Measurements from ENCODE around the gene KCNJ4. TPM values are rescaled to one million over a fixed set of nuclear protein-coding genes. Genes with fewer than 3 reads are reported as not detected.

KCNJ4 gene
- not detected for polyA plus RNA-seq (2013, experiment 1 of 2; ENCODE audit: insufficient read length)
- not detected for polyA plus RNA-seq (2013, experiment 2 of 2; ENCODE audit: insufficient read length)

DNA sequence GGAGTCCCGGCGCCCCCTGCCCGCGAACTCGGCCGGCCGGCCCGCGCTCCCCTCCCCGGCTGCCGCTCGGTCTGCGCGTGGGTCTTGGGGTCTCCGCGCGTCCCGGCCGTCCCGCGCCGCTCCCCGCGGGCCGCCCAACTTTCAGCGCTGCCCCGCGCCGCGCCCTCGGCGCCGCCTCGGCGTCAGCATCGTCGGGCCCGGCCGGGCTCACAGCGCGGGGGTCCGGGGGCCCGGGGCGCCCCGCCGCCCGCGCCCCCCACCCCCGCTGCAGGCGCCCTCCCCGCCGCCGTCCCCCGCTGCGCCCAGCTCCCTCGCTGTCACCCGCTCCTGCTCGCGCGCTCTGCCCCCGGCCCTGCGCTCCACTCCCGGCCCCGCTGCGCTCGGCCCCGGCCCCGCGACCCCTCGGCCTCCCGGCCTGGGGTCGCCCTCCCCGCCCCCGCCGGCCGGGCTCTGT is at the start of gene KCNJ4:
TSS of gene KCNJ4 (minus strand) at position 124 of the 454 bp plus-strand sequence. CDS start 27,067 bp downstream, outside the sequence.
- DNase-seq, result no peak

DNA sequence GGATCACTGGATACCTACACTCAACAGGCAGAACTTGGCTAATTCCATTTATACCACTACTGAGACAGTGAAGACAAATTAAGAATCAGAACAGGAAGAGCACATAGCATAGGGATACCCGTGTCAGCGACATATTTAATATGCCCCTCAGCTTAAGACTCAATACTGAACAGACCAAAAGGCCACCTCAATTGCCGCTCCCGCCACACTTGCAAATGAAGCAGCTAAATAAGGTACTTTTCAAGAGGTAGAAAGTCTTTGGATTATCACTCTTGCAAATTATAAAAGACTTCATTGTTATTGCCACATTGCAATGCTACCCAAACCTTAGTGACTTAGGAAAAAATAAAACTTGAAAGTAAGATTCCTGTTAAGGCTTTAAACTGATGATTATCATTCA is 48.0 kb upstream of the KCNJ4 start:
- no peak for DNase-seq

DNA sequence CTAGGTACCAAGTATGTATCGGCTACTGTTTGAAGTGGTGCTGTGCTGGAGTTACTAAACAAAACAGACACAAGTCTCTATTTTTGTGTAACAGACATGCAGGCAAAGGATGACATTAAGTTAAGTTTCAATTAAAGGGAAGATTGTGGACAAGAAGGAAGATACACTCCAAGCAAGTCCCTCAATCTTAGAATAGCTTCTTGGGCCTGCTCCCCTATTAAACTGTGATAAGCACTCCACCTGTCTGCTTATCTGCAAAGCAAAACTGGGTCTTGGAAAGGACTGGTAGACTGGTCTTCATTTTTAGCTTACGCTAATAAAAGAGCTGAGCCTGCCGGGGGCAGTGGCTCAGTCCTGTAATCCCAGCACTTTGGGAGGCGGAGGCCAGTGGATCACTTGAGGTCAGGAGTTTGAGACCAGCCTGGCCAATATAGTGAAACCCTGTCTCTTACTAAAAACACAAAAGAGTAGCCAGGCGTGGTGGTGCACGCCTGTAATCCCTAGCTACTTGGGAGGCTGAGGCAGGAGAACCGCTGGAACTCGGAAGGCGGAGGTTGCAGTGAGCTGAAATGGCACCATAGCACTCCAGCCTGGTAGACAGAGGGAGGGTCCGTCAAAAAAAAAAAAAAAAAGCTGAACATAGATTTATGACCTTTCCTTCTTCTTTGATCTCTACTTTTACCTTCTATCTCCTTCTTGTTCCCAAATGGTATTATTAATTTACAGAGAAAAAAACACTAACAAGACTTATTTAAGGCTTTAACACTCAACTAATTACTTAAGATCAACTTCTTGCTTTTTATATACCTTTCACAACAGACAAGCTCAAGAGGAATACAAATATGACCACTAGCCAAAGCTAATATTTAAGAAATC is 47.0 kb upstream of the KCNJ4 start:
- no peak for DNase-seq

DNA sequence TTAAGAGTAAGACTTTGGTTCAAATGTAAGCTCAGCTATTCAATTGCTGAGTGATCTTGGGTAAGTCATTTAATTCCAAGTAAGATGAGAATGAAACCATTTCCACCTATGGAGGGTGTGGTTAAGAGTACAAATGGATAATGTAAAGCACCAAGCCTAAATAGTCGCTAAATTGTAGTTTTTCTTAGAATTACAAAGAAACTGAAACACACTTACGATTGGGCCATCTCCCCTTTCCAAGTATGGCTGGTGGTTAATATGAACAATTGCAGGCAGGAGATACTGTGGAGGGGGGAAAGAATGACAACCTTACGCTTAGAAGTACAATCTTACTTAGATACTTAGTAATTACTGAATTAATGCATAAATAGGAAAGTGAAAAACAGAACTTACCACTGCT is 42.9 kb upstream of the KCNJ4 start:
- DNase-seq, result no peak

DNA sequence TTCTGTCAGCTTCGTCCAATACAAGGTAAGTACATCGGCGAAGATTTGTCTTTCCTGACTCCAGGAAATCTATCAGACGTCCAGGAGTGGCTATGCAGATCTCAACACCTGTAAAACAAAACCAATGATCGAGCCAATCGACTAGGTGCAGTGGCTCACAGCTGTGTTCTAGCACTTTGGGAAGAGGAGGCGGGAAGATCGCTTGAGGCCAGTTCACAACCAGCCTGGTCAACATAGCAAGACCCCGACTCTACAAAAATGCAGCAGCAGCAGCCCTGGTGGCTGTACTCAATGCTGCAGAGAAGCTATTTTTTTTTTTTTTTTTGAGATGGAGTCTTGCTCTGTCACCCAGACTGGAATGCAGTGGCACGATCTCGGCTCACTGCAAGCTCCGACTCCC is 39.9 kb upstream of the KCNJ4 start:
- DNase-seq, result no peak

DNA sequence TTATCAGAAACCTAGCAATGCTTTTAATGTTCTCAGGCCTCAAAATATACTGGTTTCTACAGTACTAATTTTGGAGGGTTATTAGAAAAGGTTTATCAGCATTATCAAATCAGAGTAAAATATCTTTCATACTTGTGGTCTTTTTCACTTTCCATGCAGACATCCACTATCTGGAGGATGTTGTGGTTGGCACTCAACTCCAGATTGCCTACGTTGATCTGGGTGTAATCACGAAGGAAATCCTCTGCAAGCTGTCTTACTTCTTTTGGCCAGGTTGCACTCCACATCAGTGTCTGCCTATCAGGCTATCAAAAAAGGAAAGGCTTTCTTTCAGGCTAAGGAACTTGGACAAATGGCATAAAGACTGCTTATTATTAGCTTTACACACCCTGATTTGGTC is 39.5 kb upstream of the KCNJ4 start:
- peak; percentile 28 for DNase-seq

DNA sequence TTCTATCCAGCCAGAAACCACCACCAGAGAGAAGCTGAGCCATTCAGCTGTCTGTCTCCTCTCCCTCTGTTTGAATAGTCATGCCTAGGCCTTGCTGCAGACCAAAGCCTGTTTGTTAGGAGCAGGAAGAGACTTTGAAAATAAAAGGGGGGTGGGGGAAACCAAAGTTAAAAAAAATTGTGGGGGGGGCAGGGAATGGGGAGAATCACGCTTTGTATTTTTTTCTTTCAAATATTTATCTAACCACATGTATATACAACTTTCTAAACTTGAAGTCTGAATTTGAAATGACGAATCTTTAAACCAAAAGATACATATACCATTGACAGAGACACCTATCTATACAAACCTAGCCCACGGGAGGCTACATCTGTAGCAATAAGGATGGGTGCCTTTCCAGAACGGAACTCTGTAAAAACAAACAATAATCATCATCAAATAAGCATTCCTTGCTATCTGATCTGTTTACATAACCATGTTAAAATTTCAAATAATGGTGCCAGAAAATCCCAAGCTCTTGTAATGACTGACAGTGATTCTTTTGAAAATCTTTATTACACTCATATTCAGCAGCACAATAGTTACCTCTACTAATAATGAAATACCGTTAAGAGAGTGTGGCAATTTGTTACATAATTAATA is 36.8 kb upstream of the KCNJ4 start:
- no peak for DNase-seq

DNA sequence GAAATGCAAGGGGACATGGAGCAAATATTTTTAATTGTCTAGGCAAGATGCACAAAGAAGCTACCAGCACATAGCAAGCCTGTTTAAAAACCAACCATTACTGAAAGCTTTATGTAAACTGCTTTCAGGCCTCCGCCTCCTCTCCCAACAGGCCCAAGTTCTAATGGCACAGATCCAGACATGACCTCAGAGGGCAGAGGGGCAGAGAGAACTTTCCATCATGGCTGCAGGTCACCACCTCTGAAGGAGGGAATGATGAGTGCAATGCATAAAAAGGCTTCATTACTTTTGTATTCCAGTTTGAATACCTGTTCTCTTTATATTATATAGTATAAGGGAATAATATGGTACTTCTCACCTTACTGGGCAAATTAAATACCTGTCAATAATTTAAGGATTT is 35.9 kb upstream of the KCNJ4 start:
- no peak for DNase-seq

DNA sequence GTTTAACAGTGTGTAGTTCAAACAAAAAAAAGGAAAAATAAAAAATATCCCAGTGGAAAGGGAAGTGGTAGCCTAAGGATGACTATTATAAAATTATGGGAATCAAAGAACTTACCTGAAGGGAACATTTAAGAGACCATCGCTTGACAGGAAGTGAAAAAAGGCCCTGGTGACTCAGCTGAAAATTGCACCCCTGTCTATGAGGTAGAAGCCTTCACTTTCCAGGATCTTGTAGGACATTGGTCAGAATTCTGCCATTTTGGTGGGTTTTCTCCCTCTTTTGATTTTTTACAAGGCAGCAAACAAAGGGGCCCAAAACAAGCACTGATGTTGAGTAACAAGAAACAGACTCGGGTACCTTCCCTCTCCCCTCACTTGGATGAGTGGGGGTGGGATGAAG is 35.5 kb upstream of the KCNJ4 start:
- no peak for DNase-seq

DNA sequence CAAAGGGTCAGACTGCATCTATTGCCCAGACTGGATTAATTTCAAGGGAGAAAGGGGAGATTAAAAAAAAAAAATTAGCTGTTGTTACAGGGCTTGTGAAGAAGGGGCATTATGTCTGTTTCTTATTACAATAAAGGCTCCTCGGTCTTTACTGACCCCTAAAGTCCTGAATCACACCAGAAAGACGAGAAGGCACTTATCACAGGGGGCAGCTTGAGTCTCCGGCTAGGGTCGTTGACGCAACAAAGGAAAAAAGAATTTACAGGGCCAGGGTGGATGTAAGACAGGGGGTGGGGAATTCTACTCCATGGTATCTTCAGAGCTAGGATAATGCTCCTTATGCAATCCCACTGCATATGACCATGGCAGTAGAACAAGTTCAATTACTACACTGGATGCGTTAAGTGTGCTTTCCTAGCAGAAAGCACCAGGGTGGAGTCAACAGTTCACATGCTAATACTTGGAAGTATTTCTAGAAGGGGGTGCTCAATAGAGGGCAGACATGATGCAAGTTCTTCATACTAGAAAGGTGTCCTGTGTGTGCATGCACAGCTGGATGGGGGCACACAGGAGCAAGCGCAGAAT is 34.7 kb upstream of the KCNJ4 start:
- DNase-seq, result no peak

DNA sequence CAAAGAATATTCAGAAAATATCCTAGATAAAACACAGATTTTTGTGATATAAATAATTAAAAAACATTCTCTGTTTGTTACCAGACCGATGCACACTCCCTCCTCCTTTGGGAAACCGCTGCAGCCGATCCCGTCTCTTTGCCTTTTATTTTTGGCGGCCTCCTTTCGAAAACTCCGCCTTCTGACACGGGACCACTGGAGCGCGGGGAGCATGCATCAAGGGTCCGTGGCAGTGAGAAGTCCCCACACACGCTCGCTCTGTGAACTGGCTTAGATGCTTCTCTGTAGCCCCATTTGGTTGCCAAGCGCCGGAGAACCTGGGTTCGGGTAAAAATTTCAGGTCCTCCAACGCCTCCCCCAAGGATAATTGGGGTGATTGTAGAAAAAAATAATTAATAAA is 34.1 kb upstream of the KCNJ4 start:
- DNase-seq, result no peak

DNA sequence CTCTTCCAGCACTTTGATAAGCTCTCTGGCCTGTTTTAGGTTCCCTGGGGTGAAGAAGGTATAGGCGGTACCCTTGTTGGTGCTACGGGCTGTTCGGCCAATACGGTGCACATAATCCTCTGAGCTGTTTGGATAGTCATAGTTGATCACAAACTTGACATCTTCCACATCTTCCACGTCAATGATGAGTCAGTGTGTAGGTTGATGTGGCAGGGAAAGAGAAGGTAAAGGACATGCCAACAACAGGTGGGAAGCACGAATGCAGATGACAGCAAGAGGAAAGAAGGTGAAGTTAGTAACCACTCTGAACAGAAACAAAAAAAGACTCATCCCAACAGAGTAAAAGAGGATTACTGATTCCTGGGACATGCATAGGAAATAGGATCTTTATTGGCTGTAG is 32.9 kb upstream of the KCNJ4 start:
- no peak for DNase-seq

DNA sequence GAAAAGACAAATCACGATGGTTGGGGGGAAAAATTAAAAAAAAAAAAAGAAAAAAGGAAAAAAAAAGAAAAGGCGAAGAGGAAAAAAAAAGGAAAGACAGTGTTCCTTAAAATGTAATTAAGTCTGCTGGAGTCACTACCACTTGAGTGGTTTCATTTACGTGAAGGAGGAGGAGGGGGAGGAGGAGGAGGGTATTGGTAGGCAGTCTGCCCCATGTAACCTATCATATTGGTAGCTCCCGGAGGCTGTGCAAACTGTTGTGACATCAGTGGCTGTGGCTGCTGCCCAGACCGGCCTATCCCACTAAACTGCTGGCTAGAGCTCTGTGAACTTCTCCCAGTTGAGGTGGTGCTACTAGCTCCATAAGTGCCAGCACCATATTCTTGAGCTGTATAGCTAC is 30.8 kb upstream of the KCNJ4 start:
- DNase-seq, result no peak

DNA sequence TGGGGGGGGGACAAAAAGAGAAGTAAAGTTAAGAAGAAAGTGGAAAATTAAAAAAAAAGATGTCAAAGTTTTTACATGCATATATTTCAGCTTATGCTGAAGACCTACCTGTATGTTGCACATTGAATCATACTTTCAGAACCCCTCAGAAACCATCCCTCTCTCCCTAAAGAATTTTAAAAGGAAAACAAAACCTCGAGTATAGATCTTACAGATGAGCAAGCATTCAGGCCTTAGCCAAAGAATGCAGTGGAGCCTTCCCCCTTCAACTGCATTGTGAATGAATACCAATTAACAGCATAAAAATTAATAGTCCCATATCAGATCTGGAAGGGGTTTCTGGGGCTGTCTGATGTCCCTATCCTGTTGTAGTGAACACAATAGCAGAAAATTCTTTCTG is 29.2 kb upstream of the KCNJ4 start:
- DNase-seq, result no peak

DNA sequence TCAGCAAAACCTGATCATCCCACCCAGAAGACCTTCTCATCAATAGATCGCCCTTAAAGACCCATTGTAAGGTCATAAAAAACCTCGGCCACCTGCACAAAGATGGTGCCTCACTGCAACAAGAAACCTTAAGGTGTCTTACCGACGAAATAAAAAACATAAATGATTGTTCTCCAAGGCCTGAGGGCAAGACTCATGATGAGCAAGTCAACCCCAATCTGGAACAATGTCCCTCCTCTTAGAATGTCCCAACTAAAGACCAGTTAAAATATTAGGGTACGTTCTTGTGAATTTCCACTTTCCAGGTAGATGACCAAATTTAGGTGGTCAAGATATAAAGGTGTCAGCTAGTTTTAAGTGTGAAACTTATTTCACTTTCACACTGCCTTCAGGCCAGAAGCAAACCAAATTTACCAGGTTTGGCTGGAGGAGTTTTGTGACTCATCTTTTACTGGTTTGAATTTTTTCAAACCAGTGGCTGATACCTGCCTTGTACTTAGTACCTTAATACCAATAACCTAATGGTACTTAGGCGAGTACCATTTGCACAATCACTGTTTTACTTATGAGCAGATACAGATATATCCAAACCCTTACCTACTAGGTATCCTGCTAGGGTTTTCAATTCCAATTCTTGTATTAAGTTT is 27.8 kb upstream of the KCNJ4 start:
- DNase-seq, result no peak

DNA sequence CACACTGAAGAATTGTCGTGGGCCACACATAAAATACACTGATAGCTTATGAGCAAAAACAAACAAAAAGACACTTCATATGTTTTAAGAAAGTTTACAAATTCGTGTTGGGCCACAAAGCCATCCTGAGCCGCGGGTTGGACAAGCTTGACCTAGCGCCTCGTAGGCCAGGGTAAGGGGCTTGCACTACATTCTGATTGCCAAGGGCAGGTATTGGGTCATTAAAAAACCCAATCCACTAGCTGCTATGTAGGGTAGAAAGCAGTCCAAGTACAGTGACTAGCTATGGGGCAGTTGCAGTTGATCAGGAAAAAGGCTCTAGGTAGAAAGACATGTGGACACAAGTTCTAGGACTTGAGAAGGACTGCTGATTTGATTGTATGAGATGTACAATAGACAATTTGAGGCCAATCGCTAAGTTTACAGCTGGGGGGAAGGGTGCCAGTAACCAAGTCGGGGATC is 26.9 kb upstream of the KCNJ4 start:
- no peak for DNase-seq

DNA sequence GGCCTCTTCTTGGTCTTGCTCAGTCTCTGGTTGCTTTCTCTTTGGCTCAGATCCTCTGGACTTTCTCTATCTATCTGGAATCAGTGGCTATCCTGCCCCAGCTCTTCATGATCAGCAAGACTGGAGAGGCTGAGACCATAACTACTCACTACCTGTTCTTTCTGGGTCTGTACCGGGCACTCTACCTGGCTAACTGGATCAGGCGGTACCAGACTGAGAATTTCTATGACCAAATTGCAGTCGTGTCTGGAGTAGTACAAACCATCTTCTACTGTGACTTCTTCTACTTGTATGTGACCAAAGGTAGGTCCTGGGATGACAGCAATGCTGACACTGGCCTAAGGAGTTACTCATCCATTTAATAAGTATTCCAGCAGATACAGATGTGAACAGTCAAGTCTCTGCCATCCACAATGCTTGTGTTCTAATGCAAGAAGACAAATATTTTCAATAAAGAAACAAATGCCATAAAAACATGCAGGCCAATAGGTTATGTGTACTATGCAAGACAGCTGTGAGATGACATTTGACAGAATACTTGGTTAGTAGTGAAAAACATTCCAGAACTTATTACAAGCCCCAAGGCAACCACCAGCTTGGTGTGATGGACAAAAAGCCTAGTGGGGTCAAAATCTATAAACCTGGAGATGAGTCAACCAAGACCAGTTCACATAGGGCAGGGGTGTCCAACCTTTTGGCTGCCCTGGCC is 26.3 kb upstream of the KCNJ4 start:
- no peak for DNase-seq

DNA sequence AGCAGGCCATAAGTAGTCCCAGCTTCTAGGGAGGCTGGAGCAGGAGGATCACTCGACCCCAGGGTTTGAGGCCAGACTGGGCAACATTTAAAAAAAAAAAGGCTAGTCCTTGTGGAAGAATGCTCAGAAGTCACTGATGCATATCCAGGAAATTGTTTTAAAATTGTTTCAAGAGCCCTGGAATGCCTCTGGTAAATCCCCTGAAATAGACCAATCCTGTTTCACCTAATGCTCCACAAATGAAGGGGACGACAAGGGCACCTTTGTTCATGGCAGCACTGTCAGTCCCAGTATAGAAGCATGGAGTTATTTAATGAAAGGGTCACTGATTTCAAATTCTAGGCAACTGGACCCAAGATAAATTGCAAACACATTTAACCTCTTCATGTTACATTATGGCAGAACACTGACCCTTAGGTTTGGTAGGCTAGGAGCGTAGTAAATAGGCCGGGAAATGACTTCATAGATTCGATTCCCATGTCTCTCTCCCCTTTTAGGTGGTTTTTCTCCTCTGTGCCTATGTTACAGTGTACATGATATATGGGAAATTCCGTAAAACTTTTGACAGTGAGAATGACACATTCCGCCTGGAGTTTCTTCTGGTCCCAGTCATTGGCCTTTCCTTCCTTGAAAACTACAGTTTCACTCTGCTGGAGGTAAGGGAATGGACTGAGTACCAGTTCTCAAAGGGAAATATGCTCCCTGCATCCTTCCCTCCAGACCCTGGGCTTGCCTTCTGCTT is 24.3 kb upstream of the KCNJ4 start:
- DNase-seq, result no peak

DNA sequence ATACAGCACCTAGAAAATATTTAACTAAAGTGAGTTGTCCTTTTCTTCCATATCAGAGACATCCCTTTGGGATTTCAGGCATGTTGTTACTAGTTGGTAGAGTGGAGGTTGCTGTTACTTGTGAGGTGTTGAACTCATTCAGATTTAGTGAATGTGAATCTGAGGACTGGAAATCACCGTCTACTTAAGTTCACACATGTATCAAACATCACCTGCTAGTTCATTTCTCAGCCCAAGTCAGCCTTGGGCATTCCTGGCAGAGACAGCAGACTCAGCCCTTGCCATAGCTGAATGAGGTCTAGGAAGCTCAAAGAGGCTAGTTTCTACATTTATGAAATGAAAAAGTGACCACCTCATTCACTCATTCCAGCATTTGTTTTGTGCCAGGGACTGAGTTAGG is 22.6 kb upstream of the KCNJ4 start:
- DNase-seq, result no peak

DNA sequence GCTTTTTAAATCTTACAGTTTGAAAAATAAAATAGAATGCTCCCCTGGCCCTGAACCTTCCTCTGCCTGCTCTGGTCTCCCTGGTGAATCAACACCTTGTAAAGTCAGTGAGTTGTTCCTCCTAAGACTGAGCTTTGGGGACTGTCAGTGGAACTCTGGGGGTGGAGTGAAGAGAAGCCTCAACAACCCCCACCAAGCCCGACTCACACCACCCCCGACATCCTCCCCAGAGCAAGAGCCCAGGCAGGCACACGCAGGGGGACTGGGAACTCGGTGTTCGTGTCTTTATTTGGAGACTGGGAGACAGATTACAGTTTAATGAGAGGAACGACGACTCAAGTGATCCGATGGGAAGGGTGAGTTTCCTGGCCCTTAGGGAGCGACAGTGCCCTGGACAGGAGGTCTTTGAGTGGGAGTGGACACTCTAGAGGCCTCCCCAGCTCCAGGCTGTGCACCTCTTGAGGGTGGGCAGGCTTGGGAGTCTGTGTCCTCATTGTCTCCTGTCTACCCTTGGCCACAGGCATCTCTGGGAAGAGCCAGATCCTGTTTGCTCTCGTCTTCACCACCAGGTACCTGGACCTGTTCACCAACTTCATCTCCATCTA is 19.1 kb upstream of the KCNJ4 start:
- DNase-seq, result no peak

DNA sequence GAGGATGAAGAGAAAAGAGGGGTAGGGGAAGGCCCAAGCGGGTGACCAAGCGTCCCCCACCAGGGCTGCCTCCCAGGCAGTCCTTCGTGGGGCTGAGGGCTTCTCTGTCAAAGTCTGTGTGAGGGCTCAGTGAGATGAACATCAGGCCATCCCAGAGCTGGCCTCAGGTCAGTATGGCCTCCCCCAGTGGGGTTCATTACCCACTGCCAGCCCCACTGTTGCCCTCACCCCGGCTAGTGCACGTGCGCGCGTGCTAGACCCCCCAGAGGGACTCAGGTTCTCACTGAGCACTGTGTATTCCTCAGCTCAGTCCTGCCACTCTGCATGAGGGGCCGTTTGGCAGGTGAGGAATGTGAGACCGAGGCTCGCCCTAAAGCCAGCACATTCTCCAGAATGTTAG is 16.2 kb upstream of the KCNJ4 start:
- DNase-seq, result no peak
